UCSD-AML1 (cell line): ENCODE measurements around the gene METTL14.

ENCODE experiments used
- DNase-seq: peaks from one replicate; lab custom pipeline; 2025; ENCODE audit not compliant: unreplicated experiment; lab: John Stamatoyannopoulos, UW

The METTL14 gene

GRCh38 chr4:118732591-118733330 lies 47.6 kb downstream of the METTL14 start:
- no peak for DNase-seq

GRCh38 chr4:118734491-118735205 lies 49.5 kb downstream of the METTL14 start:
- DNase-seq: no peak

- no peak for DNase-seq
Observed at GRCh38 chr4:118736900-118737299, 51.7 kb downstream of the METTL14 start.

GRCh38 chr4:118738090-118738489 lies 52.9 kb downstream of the METTL14 start:
- DNase-seq: no peak

GRCh38 chr4:118739022-118739713 lies 54.0 kb downstream of the METTL14 start:
- no peak for DNase-seq

- DNase-seq: no peak
Observed at GRCh38 chr4:118740869-118741268, 55.7 kb downstream of the METTL14 start.

- DNase-seq: no peak
Observed at GRCh38 chr4:118741301-118741855, 56.2 kb downstream of the METTL14 start.

- no peak for DNase-seq
Observed at GRCh38 chr4:118742050-118742449, 56.9 kb downstream of the METTL14 start.

- no peak for DNase-seq
Observed at GRCh38 chr4:118743867-118744266, 58.7 kb downstream of the METTL14 start.

GRCh38 chr4:118745357-118745756 lies 60.2 kb downstream of the METTL14 start:
- DNase-seq: no peak

- no peak for DNase-seq
Observed at GRCh38 chr4:118746251-118746919, 61.2 kb downstream of the METTL14 start.

- DNase-seq: no peak
Observed at GRCh38 chr4:118749347-118749988, 64.3 kb downstream of the METTL14 start.

GRCh38 chr4:118751629-118752323 lies 66.6 kb downstream of the METTL14 start:
- DNase-seq: no peak

- DNase-seq: no peak
Observed at GRCh38 chr4:118752551-118752950, 67.4 kb downstream of the METTL14 start.

- DNase-seq: no peak
Observed at GRCh38 chr4:118753096-118753495, 67.9 kb downstream of the METTL14 start.

- DNase-seq: no peak
Observed at GRCh38 chr4:118753685-118754084, 68.5 kb downstream of the METTL14 start.

GRCh38 chr4:118754890-118755289 lies 69.7 kb downstream of the METTL14 start:
- DNase-seq: no peak

GRCh38 chr4:118755438-118756226 lies 70.4 kb downstream of the METTL14 start:
- no peak for DNase-seq

- no peak for DNase-seq
Observed at GRCh38 chr4:118756429-118756828, 71.2 kb downstream of the METTL14 start.
